HepG2 (cell line): ENCODE results near the gene MAFB. TPM values are rescaled to one million over a fixed set of nuclear protein-coding genes. Genes with fewer than 3 reads are reported as not detected.
A peak's percentile ranks its signal among the peaks of the same experiment; 100 is the strongest.

Experiments
- CAMTA2 ChIP-seq: sonication (generic); formaldehyde crosslinking; IDR thresholded peaks from 2 replicates; pipeline ENCODE4 v1.4.0; 2020; ENCODE audit warnings: mild to moderate bottlenecking, missing genetic modification reagents, borderline replicate concordance
- CBX1 ChIP-seq: IDR thresholded peaks from one replicate; pipeline ENCODE4 v1.6.1; 2016; ENCODE audit warnings: antibody characterized with exemption, low read depth
- FLYWCH1 ChIP-seq: sonication (generic); formaldehyde crosslinking; IDR thresholded peaks from 2 replicates; pipeline ENCODE4 v1.8.1; 2023; ENCODE audit warnings: mild to moderate bottlenecking, missing genetic modification reagents
- GTF2F1 ChIP-seq: fragments of 150-350 bp; IDR thresholded peaks from 2 replicates; pipeline ENCODE4 v1.6.1; 2014; ENCODE audit warnings: low read length
- GTF3A ChIP-seq: sonication (generic); formaldehyde crosslinking; conservative IDR thresholded peaks from 2 replicates; pipeline ENCODE4 v1.4.0; 2020; ENCODE audit warnings: mild to moderate bottlenecking, missing genetic modification reagents
- KDM5B ChIP-seq: sonication (generic); formaldehyde crosslinking; IDR thresholded peaks from 2 replicates; pipeline ENCODE4 v1.4.0; 2020; ENCODE audit warnings: missing genetic modification reagents, mild to moderate bottlenecking, borderline replicate concordance
- MBNL3 ChIP-seq: fragments of 250-450 bp; sonication (Bioruptor Pico); conservative IDR thresholded peaks from 2 replicates; pipeline ENCODE4 v1.8.0; 2022; ENCODE audit warnings: mild to moderate bottlenecking, inconsistent platforms
- NFRKB ChIP-seq: fragments of 450-650 bp; IDR thresholded peaks from 2 replicates; pipeline ENCODE4 v1.6.1; 2017
- NR2F2 ChIP-seq: IDR thresholded peaks from 2 replicates; pipeline ENCODE4 v1.6.1; 2012; ENCODE audit warnings: low read depth, inconsistent platforms, borderline replicate concordance
- PCBP2 ChIP-seq: fragments of 200-400 bp; formaldehyde crosslinking; optimal IDR thresholded peaks from 2 replicates; pipeline ENCODE3; 2018; ENCODE audit warnings: low read length, low read depth; ENCODE audit not compliant: poor library complexity, severe bottlenecking
- POLR2AphosphoS2 ChIP-seq: IDR thresholded peaks from 2 replicates; pipeline ENCODE4 v1.6.1; 2011; ENCODE audit warnings: low read depth, low read length, improper control_type of control experiment
- PPARG ChIP-seq: conservative IDR thresholded peaks from 2 replicates; pipeline ENCODE4 v1.6.1; 2016; ENCODE audit warnings: missing biosample characterization, missing genetic modification reagents
- SIN3A ChIP-seq: IDR thresholded peaks from 2 replicates; pipeline ENCODE4 v1.6.1; 2011; ENCODE audit warnings: low read depth, mild to moderate bottlenecking, control low read depth, low read length, borderline replicate concordance
- SNAI1 ChIP-seq: sonication (generic); formaldehyde crosslinking; IDR thresholded peaks from 2 replicates; pipeline ENCODE4 v1.5.0; 2020; ENCODE audit warnings: mild to moderate bottlenecking, missing genetic modification reagents, borderline replicate concordance
- SNRNP70 ChIP-seq: fragments of 200-400 bp; formaldehyde crosslinking; IDR thresholded peaks from 2 replicates; pipeline ENCODE4 v1.6.1; 2017; ENCODE audit warnings: mild to moderate bottlenecking, low read depth, low read length, moderate library complexity
- YY1 ChIP-seq: IDR thresholded peaks from 2 replicates; pipeline ENCODE4 v1.6.1; 2011; ENCODE audit warnings: low read length, low read depth, moderate library complexity, mild to moderate bottlenecking; ENCODE audit not compliant: insufficient read depth, insufficient replicate concordance
- ZFP90 ChIP-seq: sonication (generic); formaldehyde crosslinking; IDR thresholded peaks from 2 replicates; pipeline ENCODE4 v1.8.0; 2022; ENCODE audit warnings: missing genetic modification reagents, mild to moderate bottlenecking, inconsistent platforms, borderline replicate concordance
- ZNF337 ChIP-seq: sonication (generic); formaldehyde crosslinking; IDR thresholded peaks from 2 replicates; pipeline ENCODE4 v1.5.1; 2020; ENCODE audit warnings: missing genetic modification reagents, low read depth, mild to moderate bottlenecking, borderline replicate concordance
- ZNF432 ChIP-seq: sonication (generic); formaldehyde crosslinking; IDR thresholded peaks from 2 replicates; pipeline ENCODE4 v1.5.0; 2020; ENCODE audit warnings: missing genetic modification reagents, mild to moderate bottlenecking, borderline replicate concordance
- ZNF460 ChIP-seq: sonication (generic); formaldehyde crosslinking; IDR thresholded peaks from 2 replicates; pipeline ENCODE4 v1.5.1; 2020; ENCODE audit warnings: missing genetic modification reagents, mild to moderate bottlenecking, borderline replicate concordance
- ZNF616 ChIP-seq: sonication (generic); formaldehyde crosslinking; IDR thresholded peaks from 2 replicates; pipeline ENCODE4 v1.5.0; 2020; ENCODE audit warnings: low read depth, mild to moderate bottlenecking, missing genetic modification reagents
- ZNF777 ChIP-seq: sonication (generic); formaldehyde crosslinking; IDR thresholded peaks from 2 replicates; pipeline ENCODE4 v1.4.0; 2020; ENCODE audit warnings: missing genetic modification reagents
- ZSCAN31 ChIP-seq: sonication (generic); formaldehyde crosslinking; IDR thresholded peaks from 2 replicates; pipeline ENCODE4 v1.5.0; 2020; ENCODE audit warnings: low read depth, mild to moderate bottlenecking, missing genetic modification reagents
- polyA plus RNA-seq, 8 experiments: library from polyadenylated mRNA; depleted of rRNA in 3 of 8; stranded (reverse) in 7 of 8; unstranded in 1 of 8; fragments of >200 nt; fragmentation: Illumina TruSeq in 4 of 8; extraction: Trizol in 4 of 8; gene quantifications; 2 replicates each; pipeline versions ENCODE4 v1.2.1 to v1.2.3, GENCODE V29; 2011 to 2016; ENCODE audit warnings: low read depth in 4 of 8, missing spikeins in 1 of 8, mixed read lengths in 1 of 8; ENCODE audit not compliant: insufficient read depth in 1 of 8
- total RNA-seq, 5 experiments: library from RNA; depleted of rRNA; stranded (reverse); fragments of >200 nt; fragmentation: Illumina TruSeq; extraction: Trizol; gene quantifications; 2 replicates each; pipeline ENCODE4 v1.2.3, GENCODE V29; 2016; ENCODE audit warnings: low read depth in 1 of 5
- TF ChIP-seq, protein P1 (sequence below): IDR thresholded peaks from 2 replicates; pipeline ENCODE4 v1.6.1; 2016; ENCODE audit warnings: mild to moderate bottlenecking, missing biosample characterization, missing genetic modification reagents
- TF ChIP-seq, protein P2 (sequence below): IDR thresholded peaks from 2 replicates; pipeline ENCODE4 v1.6.1; 2016; ENCODE audit warnings: control low read depth
- TF ChIP-seq, protein P3 (sequence below): IDR thresholded peaks from 2 replicates; pipeline ENCODE4 v1.6.1; 2016; ENCODE audit warnings: missing biosample characterization, missing genetic modification reagents, low read depth
- TF ChIP-seq, protein P4 (sequence below): sonication (generic); formaldehyde crosslinking; IDR thresholded peaks from 2 replicates; pipeline ENCODE4 v1.4.0; 2020; ENCODE audit warnings: missing genetic modification reagents

Gene MAFB
- total and polyA plus RNA-seq, 2 of the 13 experiments (the other 11 are each of a cell fraction or from before 2014, with no cell fraction given), result 0.08 to 0.11 TPM

DNA sequence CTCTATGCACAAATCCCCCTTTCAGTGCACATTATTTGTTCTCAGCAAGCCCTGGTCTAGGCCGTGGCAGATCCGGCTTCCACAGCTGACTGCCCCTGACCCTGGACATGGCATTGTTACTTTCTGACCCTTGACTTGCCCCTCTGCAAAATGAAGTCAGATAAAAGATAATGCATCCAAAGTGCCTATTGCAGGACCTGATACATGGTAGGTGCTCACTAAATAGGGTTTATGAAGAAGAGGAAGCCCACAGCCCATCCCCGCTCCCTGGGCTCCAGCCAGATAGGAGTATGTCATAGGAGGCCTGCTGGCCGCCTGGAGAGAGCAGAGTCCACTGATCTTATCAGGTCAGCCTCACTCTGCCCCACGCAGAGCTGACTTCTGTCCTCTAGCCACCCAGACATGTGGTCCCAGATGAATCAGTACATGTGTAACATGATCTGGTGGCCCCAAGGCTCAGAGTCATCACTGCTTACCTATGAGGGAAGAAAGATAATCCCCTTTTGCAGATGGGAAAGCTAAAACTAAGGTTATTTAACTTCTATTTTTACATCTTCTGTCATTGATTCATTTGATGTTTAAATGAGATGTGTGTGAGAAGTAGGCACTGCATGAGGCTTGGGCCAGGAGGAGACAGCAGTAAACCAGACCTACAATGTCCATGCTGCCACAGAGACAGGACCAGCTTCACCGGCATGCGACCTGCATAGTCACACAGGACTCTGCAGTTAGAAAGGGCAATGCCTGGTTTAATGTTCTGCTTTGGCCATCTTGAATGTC, 20.4 kb downstream of the MAFB start (continued):
- no peak for TF ChIP-seq MBNL3 (CRISPR knock-in tag)
- TF ChIP-seq ZFP90, result no peak
- no peak for TF ChIP-seq NFRKB
- TF ChIP-seq, protein P1, sequence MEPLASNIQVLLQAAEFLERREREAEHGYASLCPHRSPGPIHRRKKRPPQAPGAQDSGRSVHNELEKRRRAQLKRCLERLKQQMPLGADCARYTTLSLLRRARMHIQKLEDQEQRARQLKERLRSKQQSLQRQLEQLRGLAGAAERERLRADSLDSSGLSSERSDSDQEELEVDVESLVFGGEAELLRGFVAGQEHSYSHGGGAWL, result no peak
- TF ChIP-seq PCBP2, result no peak
- no peak for TF ChIP-seq GTF3A (CRISPR knock-in tag)
- TF ChIP-seq ZSCAN31 (CRISPR knock-in tag), result 0 out of 2 replicates have a peak, but pooled peaks have one; percentile 61
- TF ChIP-seq CAMTA2 (CRISPR knock-in tag), result no peak
- TF ChIP-seq, protein P2, sequence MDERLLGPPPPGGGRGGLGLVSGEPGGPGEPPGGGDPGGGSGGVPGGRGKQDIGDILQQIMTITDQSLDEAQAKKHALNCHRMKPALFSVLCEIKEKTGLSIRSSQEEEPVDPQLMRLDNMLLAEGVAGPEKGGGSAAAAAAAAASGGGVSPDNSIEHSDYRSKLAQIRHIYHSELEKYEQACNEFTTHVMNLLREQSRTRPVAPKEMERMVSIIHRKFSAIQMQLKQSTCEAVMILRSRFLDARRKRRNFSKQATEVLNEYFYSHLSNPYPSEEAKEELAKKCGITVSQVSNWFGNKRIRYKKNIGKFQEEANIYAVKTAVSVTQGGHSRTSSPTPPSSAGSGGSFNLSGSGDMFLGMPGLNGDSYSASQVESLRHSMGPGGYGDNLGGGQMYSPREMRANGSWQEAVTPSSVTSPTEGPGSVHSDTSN, result no peak
- TF ChIP-seq KDM5B (CRISPR knock-in tag), result no peak; the same call in 1 of the 2 replicates
- TF ChIP-seq, protein P3, sequence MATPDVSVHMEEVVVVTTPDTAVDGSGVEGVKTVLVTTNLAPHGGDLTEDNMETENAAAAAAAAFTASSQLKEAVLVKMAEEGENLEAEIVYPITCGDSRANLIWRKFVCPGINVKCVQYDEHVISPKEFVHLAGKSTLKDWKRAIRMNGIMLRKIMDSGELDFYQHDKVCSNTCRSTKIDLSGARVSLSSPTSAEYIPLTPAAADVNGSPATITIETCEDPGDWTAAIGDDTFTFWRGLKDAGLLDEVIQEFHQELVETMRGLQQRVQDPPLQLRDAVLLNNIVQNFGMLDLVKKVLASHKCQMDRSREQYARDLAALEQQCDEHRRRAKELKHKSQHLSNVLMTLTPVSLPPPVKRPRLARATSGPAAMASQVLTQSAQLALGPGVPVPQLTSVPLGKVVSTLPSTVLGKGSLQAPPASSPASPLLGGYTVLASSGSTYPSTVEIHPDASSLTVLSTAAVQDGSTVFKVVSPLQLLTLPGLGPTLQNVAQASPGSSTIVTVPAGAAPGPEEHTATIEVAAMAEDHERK (CRISPR knock-in tag), result no peak
- no peak for TF ChIP-seq ZNF337 (CRISPR knock-in tag)
- no peak for TF ChIP-seq ZNF616 (CRISPR knock-in tag)
- 0 out of 2 replicates have a peak, but pooled peaks have one; percentile 53 for TF ChIP-seq ZNF432 (CRISPR knock-in tag)
- no peak for TF ChIP-seq SNRNP70
- TF ChIP-seq, protein P4, sequence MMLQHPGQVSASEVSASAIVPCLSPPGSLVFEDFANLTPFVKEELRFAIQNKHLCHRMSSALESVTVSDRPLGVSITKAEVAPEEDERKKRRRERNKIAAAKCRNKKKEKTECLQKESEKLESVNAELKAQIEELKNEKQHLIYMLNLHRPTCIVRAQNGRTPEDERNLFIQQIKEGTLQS (CRISPR knock-in tag), result no peak
- no peak for TF ChIP-seq SNAI1
- no peak for TF ChIP-seq CBX1
- no peak for TF ChIP-seq ZNF777 (CRISPR knock-in tag)
- no peak for TF ChIP-seq YY1
- TF ChIP-seq POLR2AphosphoS2, result no peak
- TF ChIP-seq PPARG, result no peak; the same call in 1 of the 2 replicates
- no peak; the same call in 1 of the 2 replicates for TF ChIP-seq ZNF460 (CRISPR knock-in tag)
- TF ChIP-seq SIN3A, result no peak
- TF ChIP-seq GTF2F1, result no peak
- peak; percentile 35; the same call in 1 of the 2 replicates for TF ChIP-seq NR2F2
- TF ChIP-seq FLYWCH1, result no peak
